ENCODE data around the gene CAPN10.

CAPN10 gene

GRCh38 chr2:240589375-240589774, 2.8 kb downstream of the CAPN10 start:
- no peak for DNase-seq (ENCODE audit: low read depth in 2 of 2)

- no peak for DNase-seq (ENCODE audit: low read depth in 2 of 2)
Measured at GRCh38 chr2:240589850-240590525, 3.5 kb downstream of the CAPN10 start.

DNA sequence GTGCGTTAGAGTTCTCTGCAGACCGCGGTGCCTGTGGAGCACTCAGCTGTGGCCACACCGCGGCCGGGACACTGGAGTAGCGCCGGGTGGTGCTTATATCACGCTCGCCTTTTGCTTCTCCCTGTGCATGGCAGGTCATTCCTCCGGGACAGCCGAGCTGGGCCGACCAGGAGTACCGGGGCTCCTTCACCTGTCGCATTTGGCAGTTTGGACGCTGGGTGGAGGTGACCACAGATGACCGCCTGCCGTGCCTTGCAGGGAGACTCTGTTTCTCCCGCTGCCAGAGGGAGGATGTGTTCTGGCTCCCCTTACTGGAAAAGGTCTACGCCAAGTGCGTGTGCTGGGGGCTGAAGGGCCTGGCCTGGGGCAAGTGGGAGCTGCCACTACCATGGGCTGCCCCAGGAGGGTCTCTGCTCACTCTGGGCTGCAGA, 4.2 kb downstream of the CAPN10 start:
- DNase-seq (ENCODE audit: low read depth in 2 of 2) = no peak

DNA sequence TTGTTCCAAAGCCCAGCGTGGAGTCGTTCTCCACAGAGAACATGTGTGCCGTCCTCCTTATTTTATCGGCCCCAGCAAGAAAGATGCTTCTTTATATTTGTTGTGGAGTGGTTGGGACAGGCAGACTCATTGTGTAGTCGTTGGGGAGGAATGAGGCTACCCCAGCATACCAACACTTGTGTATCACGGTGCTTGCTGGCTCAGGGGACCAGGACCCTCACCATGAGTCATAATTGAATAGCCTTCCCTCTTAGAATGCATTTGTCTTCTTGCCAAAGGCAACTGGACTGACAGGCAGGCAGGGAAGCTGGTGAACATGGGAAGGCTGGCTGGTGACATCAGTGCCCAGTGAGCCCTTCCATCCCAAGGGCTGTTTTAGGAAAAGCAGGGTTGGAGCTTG, 4.7 kb downstream of the CAPN10 start:
- DNase-seq (ENCODE audit: low read depth in 2 of 2) = no peak

- no peak for DNase-seq (ENCODE audit: low read depth in 2 of 2)
Measured at GRCh38 chr2:240591784-240592183, 5.2 kb downstream of the CAPN10 start.

DNA sequence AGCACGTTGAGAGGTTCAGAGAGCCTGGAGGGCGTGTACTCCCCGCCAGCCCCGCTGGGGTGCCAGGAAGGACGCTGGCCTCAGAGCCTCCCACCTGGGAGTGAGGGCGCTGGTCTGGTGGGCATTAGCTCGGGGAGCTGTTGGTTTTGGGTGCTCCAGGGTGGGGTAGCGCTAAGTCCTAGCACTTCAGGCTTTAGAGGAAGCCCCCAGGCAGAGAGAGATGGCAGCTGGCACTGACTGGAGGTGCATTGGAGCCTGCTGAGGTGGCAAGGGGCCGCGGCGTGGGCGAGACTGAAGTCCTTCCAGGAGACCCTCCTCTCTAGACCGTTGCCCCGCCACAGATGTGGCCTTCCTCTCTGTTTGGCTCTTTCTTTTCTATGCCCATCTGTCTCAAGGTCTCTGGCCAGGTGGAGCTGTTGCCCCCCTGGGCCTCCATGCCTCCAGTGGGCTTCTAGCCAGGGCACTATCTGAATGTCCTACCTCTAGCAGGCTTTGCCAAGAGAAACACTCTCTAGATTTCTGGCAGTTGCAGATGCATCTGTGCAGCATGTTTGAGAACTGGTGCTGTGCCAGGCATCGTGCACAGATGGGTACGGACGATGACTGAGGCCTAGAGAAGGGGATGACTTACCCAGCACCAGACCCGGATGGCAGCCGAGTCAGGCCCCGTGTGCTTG, 6.6 kb downstream of the CAPN10 start:
- DNase-seq (ENCODE audit: low read depth in 2 of 2) = no peak

DNA sequence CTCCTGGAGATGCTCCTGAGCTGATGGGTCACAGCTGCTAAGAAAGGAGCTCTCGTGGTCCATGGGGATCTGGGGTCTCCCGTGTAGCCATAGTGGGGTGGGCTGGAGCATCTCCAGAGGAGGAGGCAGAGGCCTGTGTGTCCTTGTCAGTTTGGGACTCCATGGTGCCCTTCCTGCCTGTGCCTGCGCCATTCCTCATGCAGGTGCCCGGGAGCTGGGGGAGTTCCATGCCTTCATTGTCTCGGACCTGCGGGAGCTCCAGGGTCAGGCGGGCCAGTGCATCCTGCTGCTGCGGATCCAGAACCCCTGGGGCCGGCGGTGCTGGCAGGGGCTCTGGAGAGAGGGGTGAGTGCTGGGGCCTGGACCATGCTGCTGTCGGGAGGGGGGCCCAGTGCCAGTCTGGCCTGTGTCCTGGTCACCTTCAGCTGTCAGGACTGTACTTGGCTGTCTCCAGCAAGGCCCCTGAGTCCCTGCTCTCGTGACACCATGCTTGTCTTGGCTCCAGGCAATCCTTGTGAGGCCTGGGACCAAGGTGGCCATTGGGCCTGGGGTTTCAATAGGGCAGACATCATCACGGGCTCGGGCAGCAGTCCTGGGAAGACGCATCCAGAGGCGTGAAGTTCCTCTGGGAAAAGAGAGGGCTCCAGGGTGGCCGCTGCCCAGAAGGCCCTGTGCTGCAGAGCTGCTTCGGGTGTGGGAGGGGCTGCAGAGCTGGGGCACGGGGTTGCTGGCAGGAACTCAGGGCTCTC, 7.3 kb downstream of the CAPN10 start:
- no peak for DNase-seq (ENCODE audit: low read depth in 2 of 2)

DNA sequence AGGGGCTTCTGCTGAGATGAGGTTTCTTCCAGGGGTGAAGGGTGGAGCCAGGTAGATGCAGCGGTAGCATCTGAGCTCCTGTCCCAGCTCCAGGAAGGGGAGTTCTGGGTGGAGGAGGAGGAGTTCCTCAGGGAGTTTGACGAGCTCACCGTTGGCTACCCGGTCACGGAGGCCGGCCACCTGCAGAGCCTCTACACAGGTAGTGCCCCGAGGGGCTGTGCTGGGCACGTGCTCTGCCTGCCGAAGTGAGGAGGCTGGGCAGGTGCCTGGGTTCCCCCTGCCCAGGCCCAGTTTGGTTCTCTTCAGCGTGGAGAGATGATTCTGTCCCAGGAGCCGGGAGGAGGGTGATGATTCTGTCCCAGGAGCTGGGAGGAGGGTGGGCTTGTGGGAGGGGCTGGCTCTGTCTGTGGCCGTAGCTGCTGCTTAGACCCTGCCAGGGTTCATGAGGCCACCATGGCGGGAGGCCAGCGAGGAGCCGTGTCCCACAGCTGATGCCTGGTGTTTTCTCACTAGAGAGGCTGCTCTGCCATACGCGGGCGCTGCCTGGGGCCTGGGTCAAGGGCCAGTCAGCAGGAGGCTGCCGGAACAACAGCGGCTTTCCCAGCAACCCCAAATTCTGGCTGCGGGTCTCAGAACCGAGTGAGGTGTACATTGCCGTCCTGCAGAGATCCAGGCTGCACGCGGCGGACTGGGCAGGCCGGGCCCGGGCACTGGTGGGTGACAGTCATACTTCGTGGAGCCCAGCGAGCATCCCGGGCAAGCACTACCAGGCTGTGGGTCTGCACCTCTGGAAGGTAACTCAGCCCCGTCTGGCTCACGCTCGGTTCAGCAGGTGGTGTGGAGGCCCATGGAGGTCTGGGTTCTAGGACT, 8.2 kb downstream of the CAPN10 start:
- no peak for DNase-seq (ENCODE audit: low read depth in 2 of 2)

GRCh38 chr2:240595381-240596079, 9.0 kb downstream of the CAPN10 start:
- no peak for DNase-seq (ENCODE audit: low read depth in 2 of 2)

GRCh38 chr2:240596080-240596460, 9.5 kb downstream of the CAPN10 start:
- DNase-seq (ENCODE audit: low read depth in 2 of 2) = no peak

DNA sequence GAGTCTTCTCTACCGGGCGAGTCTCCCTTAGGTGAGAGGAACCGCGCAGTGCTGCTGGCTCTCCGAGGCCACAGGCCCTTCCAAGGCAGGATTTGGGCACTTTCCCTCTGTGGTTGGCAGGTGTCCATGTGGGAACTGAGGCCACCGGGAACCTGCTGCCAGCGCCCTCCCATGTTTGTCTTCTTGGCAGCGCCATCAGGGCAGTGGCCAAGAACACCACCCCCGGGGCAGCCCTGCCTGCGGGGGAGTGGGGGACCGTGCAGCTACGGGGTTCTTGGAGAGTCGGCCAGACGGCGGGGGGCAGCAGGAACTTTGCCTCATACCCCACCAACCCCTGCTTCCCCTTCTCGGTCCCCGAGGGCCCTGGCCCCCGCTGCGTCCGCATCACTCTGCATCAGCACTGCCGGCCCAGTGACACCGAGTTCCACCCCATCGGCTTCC, 10.0 kb downstream of the CAPN10 start:
- DNase-seq (ENCODE audit: low read depth in 2 of 2) = no peak

- DNase-seq (ENCODE audit: low read depth in 2 of 2) = no peak
Measured at GRCh38 chr2:240597054-240597418, 10.5 kb downstream of the CAPN10 start.

- no peak for DNase-seq (ENCODE audit: low read depth in 2 of 2)
Measured at GRCh38 chr2:240597419-240598181, 11.1 kb downstream of the CAPN10 start.

- DNase-seq (ENCODE audit: low read depth in 2 of 2) = no peak
Measured at GRCh38 chr2:240598311-240598911, 11.9 kb downstream of the CAPN10 start.

DNA sequence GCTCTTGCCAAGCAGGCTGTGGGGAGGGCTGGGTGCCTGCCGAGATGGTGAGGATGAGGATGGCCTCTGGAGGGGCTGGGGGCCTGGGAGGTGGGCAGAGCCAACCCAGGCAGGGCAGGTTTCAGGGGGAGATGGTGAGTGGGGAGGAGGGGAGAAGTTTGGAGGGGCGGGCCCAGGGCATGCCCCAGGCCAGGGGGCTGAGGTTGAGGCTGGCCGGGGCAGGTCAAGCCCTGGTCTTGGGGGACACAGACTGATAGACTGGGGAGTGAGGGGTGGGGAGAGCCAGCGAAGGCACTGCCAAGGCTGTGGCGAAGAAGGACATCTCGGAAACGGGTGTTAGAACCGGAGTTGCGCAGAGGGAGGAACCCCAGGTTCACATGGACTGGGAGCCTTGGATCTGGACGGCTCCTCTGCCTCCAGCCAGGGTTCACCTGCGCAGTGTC, 12.6 kb downstream of the CAPN10 start:
- DNase-seq (ENCODE audit: low read depth in 2 of 2) = no peak

- DNase-seq (ENCODE audit: low read depth in 2 of 2) = no peak
Measured at GRCh38 chr2:240600451-240600961, 14.0 kb downstream of the CAPN10 start.

DNA sequence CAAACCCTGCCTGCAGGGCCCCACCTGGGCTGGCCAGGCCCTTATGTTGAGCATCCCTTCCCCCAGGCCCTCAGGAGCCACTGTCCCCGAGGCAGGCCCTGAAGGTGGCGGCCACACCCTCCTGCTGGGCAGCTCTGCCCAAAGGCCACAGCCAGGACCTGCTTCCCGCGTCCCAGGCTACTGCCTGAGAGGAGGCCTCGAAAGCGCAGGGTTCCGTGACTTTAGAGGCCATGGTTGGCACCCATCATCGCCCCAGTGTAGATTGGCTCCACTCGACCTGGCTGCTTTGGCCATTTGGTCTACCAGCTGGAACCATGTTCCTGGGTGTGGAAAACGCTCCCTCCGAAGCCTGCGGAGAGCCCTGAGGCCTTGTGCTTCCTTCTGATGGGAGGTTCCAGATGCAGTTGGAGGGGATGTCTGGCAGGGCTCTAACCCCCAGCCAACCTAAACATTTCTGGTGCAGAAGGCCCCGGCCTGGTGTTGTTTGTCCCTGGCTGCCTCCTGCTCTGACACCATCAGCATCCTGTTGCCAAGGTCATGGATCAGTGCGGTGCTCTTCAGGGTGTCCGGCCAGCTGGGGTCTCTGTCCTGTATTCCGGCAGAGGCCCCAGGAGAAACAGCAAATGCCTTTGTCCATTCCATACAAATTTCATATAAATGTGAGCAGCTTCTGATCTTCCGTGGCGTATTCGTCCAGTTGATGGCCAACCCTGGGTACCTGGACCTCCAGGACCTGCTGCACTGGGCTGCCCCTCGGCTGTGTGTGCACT, 14.7 kb downstream of the CAPN10 start:
- no peak for DNase-seq (ENCODE audit: low read depth in 2 of 2)

DNA sequence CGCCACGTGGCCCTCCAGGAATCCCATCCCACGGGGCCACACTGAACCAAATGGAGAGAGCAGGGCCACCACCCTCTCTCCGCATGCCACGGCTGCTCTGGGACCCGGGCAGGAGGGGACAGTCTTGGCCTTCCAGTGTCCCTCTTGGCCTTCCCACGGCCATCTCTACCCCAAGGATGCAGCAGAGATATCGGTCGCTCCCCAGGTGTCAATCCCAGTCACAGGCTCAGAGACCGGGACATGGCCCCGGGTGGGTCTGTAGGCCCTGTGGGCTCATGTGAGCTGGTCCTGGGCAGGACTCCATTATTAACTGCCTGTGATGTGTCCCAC, 15.3 kb downstream of the CAPN10 start:
- no peak for DNase-seq (ENCODE audit: low read depth in 2 of 2)

All from stimulated activated CD4-positive, alpha-beta T cell treated with anti-CD3 and anti-CD28 coated beads, Interleukin-12 subunit alpha, Interleukin-12 subunit beta, amount 100 ng/mL, for 24 hours (primary cell).